ENCODE data around the gene SYAP1. TPM values are rescaled to one million over a fixed set of nuclear protein-coding genes. Genes with fewer than 3 reads are reported as not detected.

SYAP1 gene
- total and polyA plus RNA-seq, 2 of the 8 experiments (the other 6 are each of a cell fraction or from before 2014, with no cell fraction given) = 2.9 to 20.3 TPM

- peaks cover 0 to 72% of the 10 kb centered on the region in 2 experiments; a peak in 2 of 4 replicates for H3K79me2 ChIP-seq (ENCODE audit: control insufficient read depth in 1 of 2, insufficient read depth in 2 of 2, low read length in 2 of 2)
- CTCF ChIA-PET (ENCODE audit: partially characterized antibody) = no interaction called here
- no peaks in the 10 kb centered on the region for H3K27me3 ChIP-seq (replicated peaks in 1 of 4; ENCODE audit: control insufficient read depth in 3 of 4, extremely low read depth in 1 of 4, insufficient read depth in 3 of 4, low read length in 3 of 4)
- H4K91ac ChIP-seq (replicated peaks; ENCODE audit: insufficient read length, low read length) = no peak overlapping the region
- H2AK5ac ChIP-seq (ENCODE audit: low read depth, low read length) = no peak overlapping the region
- no peaks in the 10 kb centered on the region for H3K23me2 ChIP-seq (ENCODE audit: low read depth, low read length)
- H2BK120ac ChIP-seq (replicated peaks; ENCODE audit: low read depth, low read length) = no peak overlapping the region
- peaks cover 0 to 38% (median 15%) of the 10 kb centered on the region in 4 experiments; a peak in 5 of 8 replicates for H3K36me3 ChIP-seq (ENCODE audit: control insufficient read depth in 2 of 4, insufficient read depth in 4 of 4, low read length in 3 of 4)
- 100% methylated on average over 2 of the region's 4 CpGs; no CpG with 5 or more reads in 1 of the 2 experiments for WGBS, 2 experiments (ENCODE audit: extremely low coverage in 1 of 2, insufficient coverage in 1 of 2, insufficient read length in 1 of 2, insufficient replicate concordance in 2 of 2, low coverage in 1 of 2, low lambda C conversion rate in 2 of 2, missing lambda C conversion rate in 1 of 2)
- H2BK12ac ChIP-seq (ENCODE audit: low read depth, low read length) = no peak overlapping the region
- no peak overlapping the region for H2BK5ac ChIP-seq (ENCODE audit: low read depth, low read length)
- H3K23ac ChIP-seq (ENCODE audit: insufficient read length) = no peak overlapping the region
- FAIRE-seq (no peak), DNase-seq (ENCODE audit: low read depth in 1 of 2, low spot score in 2 of 2) (no peak)
- H4K5ac ChIP-seq (ENCODE audit: insufficient read length, low read depth, low read length) = no peak overlapping the region
- no peak overlapping the region for H2BK15ac ChIP-seq (ENCODE audit: low read length)
- H4K20me1 ChIP-seq (replicated peaks in 1 of 2; ENCODE audit: control insufficient read depth in 1 of 2, insufficient read depth in 2 of 2, low read length in 2 of 2) = peaks cover 2% of the 10 kb centered on the region in 2 experiments
- H3K9me3 ChIP-seq (ENCODE audit: insufficient read depth in 2 of 2, low read depth in 1 of 2, low read length in 1 of 2) = no peaks in the 10 kb centered on the region
- H3K18ac ChIP-seq (ENCODE audit: extremely low read depth, low read length) = no peak overlapping the region
- H3K4me2 ChIP-seq (ENCODE audit: insufficient read depth in 1 of 2, low read depth in 2 of 2, low read length in 2 of 2) = no peak overlapping the region
- H3K79me1 ChIP-seq (ENCODE audit: low read depth, low read length) = no peaks in the 10 kb centered on the region
- no peak overlapping the region for H3K4ac ChIP-seq (replicated peaks; ENCODE audit: insufficient read length, low read depth, low read length)
- no peak overlapping the region for H3K14ac ChIP-seq (ENCODE audit: insufficient read length)
- POLR2A ChIA-PET (ENCODE audit: partially characterized antibody) = no interaction called here
- H3K4me3 ChIP-seq (ENCODE audit: extremely low read depth in 1 of 4, insufficient read depth in 2 of 4, low read depth in 3 of 4, low read length in 4 of 4) = no peak overlapping the region
- H3K56ac ChIP-seq (replicated peaks; ENCODE audit: insufficient read length, low read depth, low read length) = no peak overlapping the region
- no peak overlapping the region for H3K27ac ChIP-seq (ENCODE audit: low read depth, low read length)
- no peak overlapping the region for H2BK20ac ChIP-seq (ENCODE audit: low read length)
- no peak overlapping the region for H4K8ac ChIP-seq (ENCODE audit: extremely low read depth, insufficient read depth, low read length)
- no peak overlapping the region for H3K9ac ChIP-seq (replicated peaks in 1 of 4; ENCODE audit: extremely low read depth in 1 of 4, low read depth in 3 of 4, low read length in 3 of 4)
- H3K4me1 ChIP-seq (replicated peaks in 1 of 4; ENCODE audit: control insufficient read depth in 3 of 4, insufficient read depth in 4 of 4, low read length in 3 of 4) = no peaks in the 10 kb centered on the region
- H2AFZ ChIP-seq (ENCODE audit: low read length) = no peak overlapping the region
- TF ChIP-seq RAD21 (IDR thresholded peaks at IDR 0.05 in 1 of 2, conservative IDR thresholded peaks at IDR 0.05 in 1 of 2; ENCODE audit: low read depth in 2 of 2, low read length in 2 of 2) (no peak), NRF1 (IDR thresholded peaks at IDR 0.05; ENCODE audit: low read depth, low read length) (no peak), NANOG (IDR thresholded peaks at IDR 0.05; ENCODE audit: insufficient read depth, low read depth, low read length, poor library complexity, severe bottlenecking) (no peak), RXRA (IDR thresholded peaks at IDR 0.05; ENCODE audit: insufficient read depth, low read depth, low read length) (no peak), JUN (IDR thresholded peaks at IDR 0.05; ENCODE audit: low read depth, low read length) (no peak)
Measured at GRCh38 chrX:16796298-16796697, 76.9 kb downstream of the SYAP1 start.
